Endometrial microvascular endothelial cells (primary cell): Measurements from ENCODE around the gene BSG. TPM values are rescaled to one million over a fixed set of nuclear protein-coding genes. Genes with fewer than 3 reads are reported as not detected.

ENCODE experiments used
- in situ Hi-C: cut with HindIII; loops from 2 replicates; pipeline ENCODE4 v1.10.0; 2017; ENCODE audit warnings: low sequenced_read_pairs, low pct_unique_long_range_greater_than_20kb; ENCODE audit errors: inconsistent ontology term
- total RNA-seq: library from RNA; depleted of rRNA; stranded (reverse); fragments of >200 nt; gene quantifications from one replicate; pipeline ENCODE4 v1.2.3, GENCODE V29; 2015; ENCODE audit errors: inconsistent ontology term

Gene BSG
- total RNA-seq, 1 donor from 2014 or later, result 537 TPM

DNA sequence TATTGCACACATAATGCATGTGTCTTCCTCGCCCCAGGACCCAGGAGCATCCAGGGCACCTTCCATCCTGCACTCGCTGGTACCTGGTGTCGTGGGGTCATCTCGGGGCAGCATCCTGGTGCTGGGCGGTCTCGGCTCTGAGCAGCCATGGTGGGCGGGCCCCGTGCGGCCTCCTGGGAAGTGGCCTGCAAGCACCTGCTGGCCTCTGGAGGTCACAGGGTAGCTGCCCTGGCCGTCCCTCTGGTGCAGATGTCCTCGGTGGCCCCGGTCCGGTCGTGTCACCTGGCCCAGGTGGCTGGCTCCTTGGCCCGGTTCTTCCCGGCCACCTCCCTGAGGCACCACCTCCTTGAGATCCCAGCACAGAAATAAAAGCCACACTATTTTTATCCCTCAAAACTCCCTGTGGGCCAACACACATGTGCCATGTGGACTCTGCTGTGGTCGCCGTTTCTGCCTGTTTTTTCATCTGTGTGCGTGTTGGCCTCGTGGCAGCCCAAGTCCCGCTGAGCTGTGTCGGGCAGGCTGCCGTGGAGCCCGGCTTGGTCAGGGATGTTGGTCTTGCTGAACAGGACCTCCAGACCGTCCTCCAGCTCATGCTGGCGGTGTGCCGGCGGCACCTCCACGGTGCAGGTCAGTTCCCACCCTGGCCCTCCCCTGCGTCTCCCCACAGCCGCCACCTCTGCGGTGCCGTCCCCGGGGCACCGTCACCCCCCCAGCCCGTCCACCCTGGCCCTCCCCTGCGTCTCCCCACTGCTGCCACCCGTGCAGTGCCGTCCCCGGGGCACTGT lies 33.6 kb upstream of the BSG start:
- in situ Hi-C loops, result no loop called here

DNA sequence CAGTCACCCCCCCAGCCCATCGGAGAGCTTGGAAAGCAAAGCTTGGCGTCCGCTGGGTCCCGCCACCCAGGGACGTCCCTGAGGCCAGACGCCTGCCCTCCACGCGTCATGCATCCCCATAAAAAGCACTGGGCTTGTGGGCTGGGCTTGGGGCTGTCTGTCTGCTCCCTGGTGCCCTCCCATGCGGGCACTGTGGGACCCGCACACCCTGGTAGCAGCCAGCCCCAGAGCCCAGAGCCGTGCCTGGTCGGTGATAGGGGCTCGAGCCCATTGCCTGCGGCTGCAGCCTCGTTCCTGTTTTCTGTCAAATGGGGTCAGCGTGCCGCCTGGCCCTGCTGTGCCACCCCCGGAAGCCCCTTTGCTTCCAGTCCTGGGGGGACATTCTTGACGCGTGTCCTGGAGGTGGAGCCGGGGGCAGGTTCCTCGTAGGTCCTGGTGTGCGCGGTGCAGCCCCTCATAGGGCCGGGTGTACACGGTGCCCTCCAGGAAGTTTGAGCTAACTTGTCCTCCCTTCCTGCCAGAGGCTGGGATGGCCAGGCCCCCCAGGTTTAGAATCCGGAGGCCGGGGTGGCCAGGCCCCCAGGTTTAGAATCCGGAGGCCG lies 32.9 kb upstream of the BSG start:
- in situ Hi-C loops, result no loop called here

DNA sequence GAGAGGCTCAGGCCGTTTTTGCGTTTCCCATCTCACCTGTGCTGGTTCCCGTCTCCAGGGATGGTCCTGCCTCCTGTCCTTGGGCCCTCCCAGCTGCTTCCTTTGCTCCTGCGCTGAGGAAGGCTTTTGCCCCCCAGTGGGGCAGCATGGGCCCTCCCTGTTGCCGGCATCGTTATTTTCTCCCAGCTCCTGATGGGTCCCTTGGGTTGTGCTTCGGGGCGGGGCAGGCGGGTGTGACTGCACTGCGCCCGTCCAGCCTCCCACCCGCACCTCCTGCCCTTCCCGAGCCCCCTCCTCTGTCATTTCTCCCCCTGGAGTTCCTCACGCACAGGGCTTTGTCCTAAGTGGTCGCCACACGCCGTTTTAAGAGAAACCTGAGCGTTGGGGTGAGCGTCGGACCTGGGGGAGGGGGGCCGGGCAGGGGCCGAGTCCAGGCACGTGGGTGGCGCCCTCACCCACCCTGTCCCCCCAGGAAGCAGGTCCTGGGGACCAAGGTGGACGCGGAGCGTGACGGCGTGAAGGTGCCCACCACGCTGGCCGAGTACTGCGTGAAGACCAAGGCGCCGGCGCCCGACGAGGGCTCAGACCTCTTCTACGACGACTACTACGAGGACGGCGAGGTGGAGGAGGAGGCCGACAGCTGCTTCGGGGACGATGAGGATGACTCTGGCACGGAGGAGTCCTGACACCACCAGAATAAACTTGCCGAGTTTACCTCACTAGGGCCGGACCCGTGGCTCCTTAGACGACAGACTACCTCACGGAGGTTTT lies 31.3 kb upstream of the BSG start:
- in situ Hi-C loops, result no loop called here

DNA sequence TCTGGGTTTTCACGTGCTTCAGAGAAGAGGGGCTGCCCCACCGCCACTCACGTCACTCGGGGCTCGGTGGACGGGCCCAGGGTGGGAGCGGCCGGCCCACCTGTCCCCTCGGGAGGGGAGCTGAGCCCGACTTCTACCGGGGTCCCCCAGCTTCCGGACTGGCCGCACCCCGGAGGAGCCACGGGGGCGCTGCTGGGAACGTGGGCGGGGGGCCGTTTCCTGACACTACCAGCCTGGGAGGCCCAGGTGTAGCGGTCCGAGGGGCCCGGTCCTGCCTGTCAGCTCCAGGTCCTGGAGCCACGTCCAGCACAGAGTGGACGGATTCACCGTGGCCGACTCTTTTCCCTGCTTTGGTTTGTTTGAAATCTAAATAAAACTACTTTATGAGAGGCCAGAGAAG lies 30.7 kb upstream of the BSG start:
- in situ Hi-C loops, result no loop called here

DNA sequence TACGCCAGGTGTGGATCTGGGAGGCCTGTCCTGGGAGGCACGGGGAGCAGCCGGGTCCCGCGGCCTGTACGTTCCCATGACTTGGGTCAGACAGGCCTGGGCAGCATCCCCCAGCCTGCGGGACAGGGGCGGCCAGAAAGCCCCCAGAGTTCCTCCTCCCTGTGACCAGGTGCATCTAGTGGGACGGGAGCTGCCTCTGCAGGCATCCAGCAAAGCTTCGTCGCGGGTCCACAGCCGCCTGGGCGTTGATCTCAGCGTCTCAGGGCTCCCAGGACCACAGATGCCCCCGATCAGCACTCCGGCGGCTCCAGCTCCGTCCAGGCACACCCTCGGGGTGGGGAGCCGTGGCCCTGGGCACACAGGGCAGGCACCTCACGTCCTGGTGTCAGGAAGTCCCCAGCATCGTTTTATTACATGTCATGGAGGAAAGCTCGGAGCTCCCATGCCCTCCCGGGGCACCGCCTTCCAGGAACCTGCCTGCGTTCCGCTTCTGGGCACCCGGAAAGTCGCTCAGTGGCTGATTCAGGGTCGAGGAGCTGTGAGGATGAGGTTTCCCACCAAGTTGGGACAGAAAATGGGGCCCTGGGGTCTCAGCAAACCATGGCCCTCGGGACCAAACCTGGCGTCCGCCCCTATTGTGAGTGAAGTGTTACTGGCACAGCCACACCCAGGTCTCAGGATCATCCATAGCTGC lies 30.1 kb upstream of the BSG start:
- in situ Hi-C loops, result no loop called here

DNA sequence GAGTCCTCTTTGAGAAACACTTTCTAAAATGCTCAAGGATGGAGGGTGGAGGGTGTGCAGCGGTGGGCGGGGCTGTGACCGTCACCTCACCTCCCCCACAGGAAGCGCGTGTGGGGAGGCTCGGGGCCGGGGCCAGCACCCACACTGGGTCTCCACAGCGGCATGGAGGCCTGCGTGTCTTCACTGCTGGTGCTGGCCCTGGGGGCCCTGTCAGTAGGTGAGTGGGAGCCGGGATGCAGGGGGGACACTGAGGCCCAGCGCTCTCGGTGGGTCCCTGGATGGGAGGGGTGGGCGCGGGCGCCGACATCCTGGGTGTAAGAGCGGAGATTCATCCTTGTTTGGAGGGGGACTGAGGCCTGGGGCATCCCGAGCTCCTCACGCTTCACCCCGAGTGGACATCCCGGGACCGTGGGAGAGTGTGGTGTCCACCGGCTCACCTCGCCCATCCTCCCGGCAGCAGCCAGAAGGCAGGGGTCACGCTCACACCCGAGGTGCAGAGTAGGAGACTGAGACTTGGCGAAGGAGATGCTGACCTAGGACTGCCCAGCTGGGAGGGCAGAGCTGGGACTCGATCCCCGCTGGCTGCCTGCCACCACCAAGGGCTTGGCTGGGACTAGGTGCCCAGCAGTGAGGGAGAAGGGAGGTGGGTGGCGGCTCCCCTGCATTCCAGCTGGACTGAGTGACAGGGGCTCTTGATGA lies 28.3 kb upstream of the BSG start, which contains the start of gene GZMM:
TSS of gene GZMM (plus strand) at position 144 of the 699 bp plus-strand sequence. CDS start at position 163, 19 bp downstream.
- in situ Hi-C loops, result no loop called here

DNA sequence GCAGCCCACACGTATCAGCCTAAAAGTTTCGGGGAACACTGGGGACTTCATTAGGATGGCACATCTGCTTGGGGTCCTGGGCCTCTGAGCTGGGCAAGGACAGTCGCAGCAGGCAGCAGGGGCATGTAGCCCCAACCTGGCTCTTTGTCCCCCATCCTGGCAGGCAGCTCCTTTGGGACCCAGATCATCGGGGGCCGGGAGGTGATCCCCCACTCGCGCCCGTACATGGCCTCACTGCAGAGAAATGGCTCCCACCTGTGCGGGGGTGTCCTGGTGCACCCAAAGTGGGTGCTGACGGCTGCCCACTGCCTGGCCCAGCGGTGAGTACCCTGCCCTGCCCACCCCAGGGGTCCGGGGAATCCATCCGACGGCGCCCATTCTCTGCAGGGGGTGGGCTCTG lies 25.3 kb upstream of the BSG start:
- in situ Hi-C loops, result no loop called here

DNA sequence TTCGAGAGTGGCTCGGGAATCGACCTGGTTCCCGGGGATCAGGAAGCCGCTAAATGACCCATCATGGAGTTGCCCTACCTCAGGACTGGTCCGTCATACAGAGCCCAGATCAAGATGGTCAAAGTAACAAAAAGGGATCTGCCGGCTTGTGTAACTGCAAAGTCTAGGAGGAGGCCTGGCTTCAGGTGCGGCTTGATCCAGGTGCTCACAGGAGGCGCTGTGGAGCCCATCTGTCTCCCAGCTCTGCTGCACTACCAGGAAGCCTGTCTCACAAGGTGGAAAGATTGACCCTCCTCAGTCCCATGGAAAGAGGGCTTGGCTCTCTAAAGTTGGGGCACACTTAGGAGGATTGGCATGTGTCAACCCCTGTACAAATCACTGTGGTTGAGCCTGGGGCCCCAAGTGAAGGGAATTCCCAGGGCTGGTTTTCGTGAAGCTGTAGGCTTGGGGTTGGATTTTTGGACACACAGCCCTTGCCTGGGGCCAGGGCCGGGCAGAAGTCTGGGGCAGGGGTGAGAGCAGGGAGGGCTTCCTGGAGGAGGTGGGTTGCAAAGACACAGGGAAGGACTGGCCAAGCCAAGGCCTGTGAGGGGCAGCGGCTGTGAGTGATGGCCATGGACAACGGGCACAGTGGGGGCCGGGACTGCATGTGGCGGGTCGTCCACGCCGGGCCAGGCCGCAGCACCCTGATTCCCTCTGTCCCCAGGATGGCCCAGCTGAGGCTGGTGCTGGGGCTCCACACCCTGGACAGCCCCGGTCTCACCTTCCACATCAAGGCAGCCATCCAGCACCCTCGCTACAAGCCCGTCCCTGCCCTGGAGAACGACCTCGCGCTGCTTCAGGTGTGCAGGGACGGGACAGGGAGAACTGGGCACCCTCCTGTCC lies 24.3 kb upstream of the BSG start:
- in situ Hi-C loops, result no loop called here

DNA sequence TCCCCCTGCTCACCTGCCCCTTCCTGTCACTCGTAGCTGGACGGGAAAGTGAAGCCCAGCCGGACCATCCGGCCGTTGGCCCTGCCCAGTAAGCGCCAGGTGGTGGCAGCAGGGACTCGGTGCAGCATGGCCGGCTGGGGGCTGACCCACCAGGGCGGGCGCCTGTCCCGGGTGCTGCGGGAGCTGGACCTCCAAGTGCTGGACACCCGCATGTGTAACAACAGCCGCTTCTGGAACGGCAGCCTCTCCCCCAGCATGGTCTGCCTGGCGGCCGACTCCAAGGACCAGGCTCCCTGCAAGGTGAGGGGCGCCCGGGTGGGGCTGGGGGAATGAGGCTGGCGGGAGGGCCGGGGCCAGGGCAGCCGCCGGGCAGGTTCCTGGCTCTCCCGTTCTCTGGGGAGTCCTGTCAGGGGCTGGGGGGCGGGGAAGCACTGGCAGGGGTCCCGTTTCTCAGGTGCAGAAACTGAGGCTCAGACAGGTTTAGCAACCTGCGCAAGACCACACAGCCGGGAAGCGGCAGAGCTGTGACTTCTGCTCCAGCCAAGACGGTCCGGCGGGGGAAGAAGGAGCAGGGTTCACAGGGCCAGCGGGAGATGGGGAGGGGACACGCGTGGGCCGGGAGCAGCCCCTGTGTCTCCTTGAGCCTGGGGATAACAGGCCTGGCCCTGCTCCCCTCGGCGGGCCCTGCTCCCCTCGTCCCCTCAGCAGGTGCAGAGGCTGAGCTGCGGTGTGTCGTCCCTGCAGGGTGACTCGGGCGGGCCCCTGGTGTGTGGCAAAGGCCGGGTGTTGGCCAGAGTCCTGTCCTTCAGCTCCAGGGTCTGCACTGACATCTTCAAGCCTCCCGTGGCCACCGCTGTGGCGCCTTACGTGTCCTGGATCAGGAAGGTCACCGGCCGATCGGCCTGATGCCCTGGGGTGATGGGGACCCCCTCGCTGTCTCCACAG lies 23.2 kb upstream of the BSG start:
- in situ Hi-C loops, result no loop called here

DNA sequence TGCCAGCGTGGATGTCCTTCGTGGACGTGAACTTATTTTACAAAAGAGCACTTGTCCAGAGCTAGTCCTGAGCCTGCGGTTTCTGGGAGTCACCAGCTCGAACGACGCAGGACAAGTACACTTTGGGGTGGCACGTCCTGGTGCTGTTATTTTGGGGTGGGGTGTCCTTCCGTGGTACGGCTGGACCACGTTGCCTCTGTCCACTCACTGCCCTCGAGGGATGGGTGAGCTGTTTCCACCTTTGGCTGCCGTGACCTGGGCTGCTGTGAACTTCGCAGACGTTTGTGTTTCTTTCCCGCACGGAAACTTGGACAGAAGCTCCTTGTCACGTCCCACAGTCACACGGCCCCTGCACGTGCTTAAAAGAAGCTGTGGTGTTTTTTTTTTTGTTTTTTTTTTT lies 17.6 kb upstream of the BSG start:
- in situ Hi-C loops, result no loop called here

DNA sequence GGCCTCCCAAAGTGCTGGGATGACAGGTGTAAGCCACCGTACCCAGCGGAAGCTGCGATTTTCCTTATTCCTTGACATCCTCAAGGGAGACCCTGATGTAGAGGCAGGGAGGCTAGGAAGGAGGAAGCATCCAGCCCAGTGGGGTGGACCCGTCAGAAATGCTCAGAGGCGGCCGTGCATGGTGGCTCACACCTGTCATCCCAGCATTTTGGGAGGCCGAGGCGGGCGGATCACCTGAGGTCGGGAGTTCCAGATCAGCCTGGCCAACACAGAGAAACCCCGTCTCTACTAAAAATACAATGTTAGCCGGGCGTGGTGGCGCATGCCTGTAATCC lies 17.0 kb upstream of the BSG start:
- in situ Hi-C loops, result no loop called here

DNA sequence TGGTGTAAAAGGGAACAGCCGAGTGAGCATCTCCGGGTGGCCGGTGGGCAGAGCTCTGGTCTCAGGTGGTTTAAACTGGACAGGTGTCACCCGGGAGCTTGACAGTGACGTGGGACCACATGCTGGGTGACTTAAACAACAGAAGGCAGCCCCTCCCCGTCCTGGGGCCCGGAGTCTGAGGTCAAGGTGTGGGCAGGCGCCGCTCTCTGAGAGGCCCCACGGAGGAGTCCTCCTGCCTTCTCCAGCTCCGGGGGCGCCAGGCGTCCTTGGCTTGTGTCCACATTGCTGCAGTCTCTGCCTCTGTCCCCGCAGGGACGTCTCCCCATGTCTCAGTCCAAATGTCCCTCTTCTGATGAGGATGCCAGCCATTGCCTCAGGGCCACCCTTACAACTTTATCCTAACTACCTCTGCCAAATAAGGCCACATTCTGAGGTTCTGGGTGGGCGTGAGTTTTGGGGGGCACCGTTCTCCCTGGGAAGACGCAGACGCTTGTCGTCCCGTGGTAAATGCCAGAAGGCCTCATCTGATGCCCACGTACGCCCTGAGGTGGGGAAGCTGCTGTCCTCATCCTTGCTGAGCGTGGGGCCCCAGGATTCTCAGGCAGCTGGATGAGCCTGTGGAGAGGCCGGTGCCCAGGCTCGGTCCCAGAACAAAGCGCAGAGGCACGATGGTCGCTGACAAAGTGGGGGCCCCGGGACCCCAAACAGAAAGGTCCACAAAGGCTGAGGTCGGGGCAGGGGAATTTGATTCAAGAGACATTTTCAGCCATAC lies 15.6 kb upstream of the BSG start:
- in situ Hi-C loops, result no loop called here

DNA sequence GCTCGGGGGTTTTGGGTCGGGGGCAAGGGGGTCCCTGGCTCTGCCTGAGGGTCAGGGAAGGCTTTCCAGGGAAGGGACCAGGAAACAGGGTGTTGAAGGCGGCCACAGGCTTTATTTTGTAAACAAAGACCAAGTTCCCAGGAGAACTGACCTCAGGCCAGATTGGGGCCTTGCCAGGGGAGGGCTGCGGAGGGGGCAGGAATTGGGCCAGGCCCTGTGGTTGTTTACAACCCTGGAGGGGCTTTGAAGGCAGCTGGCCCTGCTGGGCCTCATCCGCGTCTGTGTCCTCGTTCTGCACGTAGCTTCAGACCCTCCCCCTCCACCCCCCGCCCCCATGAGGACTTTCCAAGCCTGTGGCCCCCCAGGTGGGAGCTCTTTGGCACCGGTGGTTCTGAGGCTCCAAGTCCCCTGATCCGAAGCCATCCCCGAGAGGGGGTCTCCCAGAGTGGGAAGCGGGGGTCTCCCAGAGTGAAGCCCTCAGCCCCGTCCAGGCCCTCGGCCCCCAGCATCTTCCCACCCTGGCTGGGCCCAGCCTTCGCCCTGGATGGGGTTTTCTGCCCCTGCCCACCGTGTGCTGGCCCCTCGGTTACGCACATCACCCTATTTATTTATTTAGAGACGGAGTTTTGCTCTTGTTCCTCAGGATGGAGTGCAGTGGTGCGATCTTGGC lies 13.5 kb upstream of the BSG start:
- in situ Hi-C loops, result no loop called here

DNA sequence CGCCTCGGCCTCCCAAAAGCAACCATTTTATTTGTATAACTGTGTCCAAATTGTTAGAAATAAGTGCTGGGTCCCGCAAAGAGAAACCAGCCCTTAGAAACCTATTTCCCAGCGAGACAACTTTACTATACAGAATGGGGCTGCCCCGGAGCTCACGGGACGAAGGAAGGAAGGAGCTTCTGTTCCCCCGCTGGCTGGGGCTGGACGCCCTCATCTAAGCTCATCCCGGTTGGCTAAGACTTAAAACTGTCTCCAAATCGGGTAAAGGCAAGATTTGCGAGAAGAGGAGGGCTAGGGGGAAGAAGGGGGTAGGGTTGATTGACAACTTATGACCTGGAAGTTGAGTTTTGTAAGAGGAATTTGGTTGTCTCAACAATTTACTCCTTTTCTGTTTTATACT lies 12.3 kb upstream of the BSG start:
- in situ Hi-C loops, result no loop called here

DNA sequence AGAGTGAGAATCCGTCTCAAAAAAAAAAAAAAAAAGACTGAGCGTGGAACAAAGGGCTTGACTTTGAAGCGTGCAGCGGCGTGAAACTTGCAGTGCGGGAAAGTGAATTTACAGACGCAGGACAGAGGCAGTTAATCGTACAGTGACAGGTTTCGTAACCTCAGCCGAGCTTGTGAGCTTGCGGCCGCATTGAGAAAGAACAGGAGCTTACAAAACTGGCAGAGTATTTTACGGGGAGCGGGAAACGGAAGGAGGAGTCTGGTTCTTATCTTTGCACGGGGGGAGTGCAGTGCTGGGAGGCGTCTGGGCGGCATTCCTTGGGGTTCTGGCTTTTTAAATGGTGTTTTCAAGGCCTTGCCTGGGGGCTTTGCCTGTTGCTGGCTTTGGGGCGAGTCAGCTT lies 6.0 kb upstream of the BSG start:
- in situ Hi-C loops, result no loop called here

DNA sequence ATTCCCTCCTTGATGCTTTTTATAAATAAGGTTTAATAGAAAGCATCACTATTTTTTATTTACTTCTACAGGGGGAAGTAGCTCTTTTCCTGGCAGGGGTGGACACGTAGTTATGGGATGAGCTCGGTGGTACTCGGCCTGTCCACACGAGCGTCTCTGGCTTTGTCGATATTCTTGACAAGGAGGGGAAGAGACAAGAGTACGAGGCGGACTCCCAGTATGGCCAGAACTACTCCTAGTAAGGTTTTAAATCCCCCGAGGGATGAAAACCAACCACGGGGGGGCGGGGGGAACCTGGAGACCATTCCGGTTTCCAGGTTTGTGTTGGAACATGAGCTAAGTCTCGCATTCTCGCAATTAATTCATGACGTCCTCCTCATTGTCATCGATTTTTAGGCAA lies 5.6 kb upstream of the BSG start:
- in situ Hi-C loops, result no loop called here
